K562 (cell line): ENCODE measurements around the gene ANKRD13B. TPM values are rescaled to one million over a fixed set of nuclear protein-coding genes. Genes with fewer than 3 reads are reported as not detected.

Experiments used
- ATAC-seq: fragments of 200-7000 bp; cut with Tn5 transposase; 3 replicates; pipeline ENCODE4 v1.9.1; 2020; ENCODE audit warnings: moderate library complexity
- BruUV-seq: library from RNA; stranded (reverse); fragments of 400-500 nt; replicated peaks from 2 replicates; lab custom pipeline; 2021; lab: Mats Ljungman, UMichigan
- CTCF ChIA-PET: fragments of 300-600 bp; formaldehyde crosslinking; extraction: SDS; loops from one replicate; lab custom pipeline; 2021; ENCODE audit warnings: low intra/inter-chr PET ratio; lab: Yijun Ruan, JAX
- POLR2A ChIA-PET: fragments of 300-600, 350-650 bp; sonication (Branson Sonifier 250); formaldehyde crosslinking; extraction: SDS; loops from one replicate; lab custom pipeline; 2021; ENCODE audit warnings: antibody characterized with exemption, inconsistent platforms; lab: Yijun Ruan, JAX
- DNase-seq, 4 experiments: peaks; one replicate each; pipeline versions ENCODE4 v3.0.0 to v3.0.0-alpha.2; 2011 to 2018; ENCODE audit warnings: low spot score in 3 of 4, mixed read lengths in 3 of 4; ENCODE audit errors: extremely low read depth in 1 of 4
- FAIRE-seq: peaks from 2 replicates; lab custom pipeline; 2011; peaks lifted over from hg19 to GRCh38; lab: Jason Lieb, UNC
- H2AFZ ChIP-seq: 2 replicates; pipeline ENCODE4 v1.6.0; 2011; ENCODE audit warnings: low read depth, low read length, control low read depth, inconsistent platforms
- H3K27ac ChIP-seq: fragments of 200-600 bp; 3 replicates; pipeline ENCODE4 v1.8.0; 2011; ENCODE audit warnings: low read depth, mild to moderate bottlenecking, control low read depth, inconsistent platforms, low read length, moderate library complexity, mixed read lengths; ENCODE audit errors: extremely low read depth
- H3K27me3 ChIP-seq, 2 experiments: fragments of 300-600 bp in 1 of 2; 2 replicates in 1 of 2; 3 replicates in 1 of 2; pipeline versions ENCODE4 v1.6.0 to v1.8.0; 2011; ENCODE audit warnings: inconsistent platforms in 2 of 2, low read length in 2 of 2, mild to moderate bottlenecking in 1 of 2, mixed read lengths in 1 of 2, moderate library complexity in 1 of 2; ENCODE audit not compliant: control insufficient read depth in 2 of 2, insufficient read depth in 2 of 2
- H3K36me3 ChIP-seq: fragments of 300-600 bp; 3 replicates; pipeline ENCODE4 v1.8.0; 2011; ENCODE audit warnings: mild to moderate bottlenecking, low read length, inconsistent platforms; ENCODE audit not compliant: control insufficient read depth, insufficient read depth
- H3K4me1 ChIP-seq, 2 experiments: fragments of 200-600 bp in 1 of 2; replicated peaks in 1 of 2; 2 replicates in 1 of 2; 3 replicates in 1 of 2; pipeline versions ENCODE4 v1.5.1 to v1.8.0; 2011; ENCODE audit warnings: inconsistent platforms in 2 of 2, low read length in 2 of 2, mild to moderate bottlenecking in 1 of 2, mixed read lengths in 1 of 2, moderate library complexity in 1 of 2; ENCODE audit not compliant: control insufficient read depth in 2 of 2, insufficient read depth in 2 of 2
- H3K4me2 ChIP-seq: 2 replicates; pipeline ENCODE4 v1.6.1; 2011; ENCODE audit warnings: low read length, control low read depth, inconsistent platforms, mixed read lengths; ENCODE audit not compliant: insufficient read depth
- H3K4me3 ChIP-seq: fragments of 200-600 bp; sonication (generic), shearing (Covaris generic); 2 replicates; pipeline ENCODE4 v1.5.1; 2016; ENCODE audit warnings: control low read depth, inconsistent platforms
- H3K79me2 ChIP-seq: fragments of 200-600 bp; 3 replicates; pipeline ENCODE4 v1.8.0; 2011; ENCODE audit warnings: low read length, inconsistent platforms; ENCODE audit not compliant: control insufficient read depth, insufficient read depth
- H3K9ac ChIP-seq, 2 experiments: 2 replicates each; pipeline versions ENCODE4 v1.6.0 to v1.6.1; 2011; ENCODE audit warnings: low read depth in 2 of 2, low read length in 2 of 2, control low read depth in 1 of 2, inconsistent platforms in 1 of 2, mild to moderate bottlenecking in 1 of 2, mixed read lengths in 1 of 2; ENCODE audit not compliant: insufficient read depth in 1 of 2
- H3K9me1 ChIP-seq: one replicate; pipeline ENCODE4 v1.6.0; 2011; ENCODE audit warnings: inconsistent platforms, mild to moderate bottlenecking, low read length, moderate library complexity; ENCODE audit not compliant: control insufficient read depth, insufficient read depth
- H3K9me3 ChIP-seq: replicated peaks from 2 replicates; pipeline ENCODE4 v1.5.1; 2011; ENCODE audit warnings: low read depth, low read length, inconsistent platforms; ENCODE audit not compliant: control insufficient read depth, insufficient read depth
- H4K20me1 ChIP-seq: replicated peaks from 2 replicates; pipeline ENCODE4 v1.6.1; 2011; ENCODE audit warnings: low read length, inconsistent platforms, mixed read lengths; ENCODE audit not compliant: control insufficient read depth, insufficient read depth
- CBX3 ChIP-seq, 2 experiments: IDR thresholded peaks; 1 replicate in 1 of 2; 2 replicates in 1 of 2; pipeline ENCODE4 v1.6.1; 2012; ENCODE audit warnings: inconsistent platforms in 2 of 2, low read length in 2 of 2, borderline replicate concordance in 1 of 2, control low read depth in 1 of 2
- CC2D1A ChIP-seq: fragments of 450-650 bp; IDR thresholded peaks from 2 replicates; pipeline ENCODE4 v1.6.1; 2017; ENCODE audit warnings: mild to moderate bottlenecking
- ESRRB ChIP-seq: fragments of 250-450 bp; sonication (Bioruptor Pico); IDR thresholded peaks from 2 replicates; pipeline ENCODE4 v1.5.0; 2020; ENCODE audit warnings: mild to moderate bottlenecking, moderate library complexity, borderline replicate concordance
- GABPB2 ChIP-seq: fragments of 250-450 bp; sonication (Bioruptor Pico); conservative IDR thresholded peaks from 2 replicates; pipeline ENCODE4 v1.5.1; 2021; ENCODE audit warnings: mild to moderate bottlenecking
- GTF2B ChIP-seq: IDR thresholded peaks from 2 replicates; pipeline ENCODE4 v1.6.1; 2011; ENCODE audit not compliant: insufficient read length; ENCODE audit errors: extremely low read depth
- JUNB ChIP-seq: fragments of 450-650 bp; formaldehyde crosslinking; conservative IDR thresholded peaks from 2 replicates; pipeline ENCODE4 v1.4.0; 2020; ENCODE audit warnings: mild to moderate bottlenecking
- NR3C1 ChIP-seq: sonication (generic); formaldehyde crosslinking; IDR thresholded peaks from 2 replicates; pipeline ENCODE4 v1.8.1; 2022; ENCODE audit warnings: missing genetic modification reagents
- TAF9B ChIP-seq: fragments of 450-650 bp; IDR thresholded peaks from 2 replicates; pipeline ENCODE4 v1.6.1; 2018; ENCODE audit warnings: mild to moderate bottlenecking; ENCODE audit not compliant: partially characterized antibody
- TEAD2 ChIP-seq: fragments of 450-650 bp; IDR thresholded peaks from 2 replicates; pipeline ENCODE4 v1.6.1; 2016; ENCODE audit warnings: missing genetic modification characterization, control low read depth, missing compliant biosample characterization
- U2AF2 ChIP-seq: fragments of 200-400 bp; formaldehyde crosslinking; optimal IDR thresholded peaks from 2 replicates; pipeline ENCODE3; 2017; ENCODE audit warnings: low read depth, mild to moderate bottlenecking, low read length
- ZNF449 ChIP-seq: fragments of 250-450 bp; sonication (Bioruptor Pico); IDR thresholded peaks from 2 replicates; pipeline ENCODE4 v1.8.0; 2022; ENCODE audit warnings: moderate library complexity, mild to moderate bottlenecking, inconsistent platforms
- WGBS: fragments of 100-300 bp; shearing (Covaris generic); methylation state at CpG from one replicate; pipeline ENCODE4 v1.1.6; 2016; ENCODE audit warnings: low coverage, mixed read lengths; ENCODE audit not compliant: insufficient coverage; ENCODE audit errors: missing lambda C conversion rate; 5-methylcytosine and 5-hydroxymethylcytosine counted together
- in situ Hi-C: fragments of 300-500 bp; cut with MboI; formaldehyde crosslinking; loops from 4 replicates; pipeline ENCODE4 v1.15.0; 2018; ENCODE audit warnings: inconsistent platforms, mixed read lengths
- intact Hi-C: fragments of 100-400 bp; cut with micrococcal nuclease; formaldehyde crosslinking; loops from 2 replicates; pipeline ENCODE4 v1.14.2; 2022
- polyA plus RNA-seq, 8 experiments: library from polyadenylated mRNA; depleted of rRNA in 4 of 8; stranded (reverse) in 5 of 8; unstranded in 3 of 8; fragments of >200 nt; fragmentation: Nextera tagmentation in 2 of 8; fragmentation: Illumina TruSeq in 1 of 8; extraction: Ambion mirVana in 2 of 8; extraction: Trizol in 1 of 8; gene quantifications; 2 replicates each; pipeline versions ENCODE4 v1.2.1 to v1.2.3, GENCODE V29; 2011 to 2014; ENCODE audit warnings: inconsistent platforms in 1 of 8, missing spikeins in 1 of 8
- total RNA-seq, 7 experiments: library from RNA; depleted of rRNA in 6 of 7; stranded (reverse); fragments of >200 nt in 6 of 7; fragmentation: Illumina TruSeq in 2 of 7; extraction: Trizol in 2 of 7; gene quantifications; 2 replicates each; pipeline versions ENCODE4 v1.2.1 to v1.2.3, GENCODE V29; 2011 to 2021; ENCODE audit warnings: low replicate concordance in 1 of 7

ANKRD13B gene
- total and polyA plus RNA-seq, 9 of the 15 experiments (the other 6 are each of a cell fraction or from before 2014, with no cell fraction given): 0.15 to 28.1 (median 4.6) TPM

DNA sequence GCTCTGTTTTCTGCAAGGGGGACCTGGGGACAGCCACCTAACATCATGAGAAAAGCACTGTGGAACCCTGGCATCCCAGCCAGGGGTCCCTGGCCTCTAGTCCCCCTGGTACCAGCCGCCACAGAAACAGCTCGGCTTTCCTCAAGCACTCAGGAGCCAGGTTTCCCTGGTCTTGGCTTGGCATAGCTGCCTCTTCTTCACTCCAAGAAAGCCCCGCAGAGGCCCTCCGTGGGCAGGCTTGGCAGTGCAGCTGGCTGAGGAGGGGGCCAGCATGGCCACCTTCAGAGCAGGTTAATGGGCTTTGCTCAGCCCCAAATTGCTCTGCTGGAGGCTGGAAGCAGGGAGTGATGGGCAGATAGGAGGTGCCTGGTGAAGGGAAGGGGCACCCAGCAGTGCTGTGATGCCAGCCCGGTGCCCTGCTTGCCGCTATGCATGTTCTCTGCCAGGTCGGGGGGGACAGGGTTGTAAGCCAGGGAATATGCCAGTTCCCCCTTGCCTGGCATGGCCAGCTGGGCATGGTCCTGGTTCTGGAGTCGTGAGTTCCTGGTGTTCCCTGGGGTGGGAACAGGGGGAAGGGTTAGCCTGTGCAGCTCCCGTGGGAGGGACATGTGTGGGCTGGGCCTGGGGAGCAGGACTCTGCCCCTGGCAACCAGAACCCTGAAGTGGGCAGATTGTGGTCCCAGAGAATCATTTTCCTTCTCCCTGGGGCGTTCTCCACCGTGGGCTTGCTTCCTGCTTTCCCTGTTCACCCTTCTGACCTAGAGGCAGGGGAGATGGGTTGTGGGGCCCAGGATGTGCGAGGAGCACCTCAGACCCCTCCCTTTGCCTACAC, 3.2 kb downstream of the ANKRD13B start:
- peaks cover 12% of the 10 kb centered on the region for H4K20me1 ChIP-seq
- intact Hi-C loops (no loop called here), in situ Hi-C loops (no loop called here)
- peak overlapping the region in 1 of 2 experiments; percentile 24; a peak in 2 of 4 replicates for H3K9ac ChIP-seq
- no peaks in the 10 kb centered on the region for H3K9me3 ChIP-seq
- no peak overlapping the region for H3K4me3 ChIP-seq
- no peak overlapping the region for H3K4me2 ChIP-seq
- ATAC-seq (no peak), DNase-seq (no peak), FAIRE-seq (no peak)
- no peaks in the 10 kb centered on the region for H3K27me3 ChIP-seq
- peaks cover 6% of the 10 kb centered on the region; the same call in 2 of the 3 replicates for H3K79me2 ChIP-seq
- H3K4me1 ChIP-seq: peaks cover 25 to 60% of the 10 kb centered on the region in 2 experiments
- CTCF ChIA-PET: no interaction called here
- H3K27ac ChIP-seq: no peak overlapping the region
- POLR2A ChIA-PET: interaction anchor here (1.6 kb wide), 1 partner anchor 16 kb away, joined by 3 read pairs; no protein-coding TSS in a partner anchor
- no peak overlapping the region for H2AFZ ChIP-seq
- TF ChIP-seq U2AF2: no peak
- TF ChIP-seq ZNF449 (CRISPR knock-in tag): no peak
- no peak for TF ChIP-seq JUNB
- TF ChIP-seq CBX3 (IDR thresholded peaks at IDR 0.05; ENCODE audit: borderline replicate concordance in 1 of 2, low read length in 2 of 2): no peak
- no peak for TF ChIP-seq ESRRB (CRISPR knock-in tag)
- no peak for TF ChIP-seq GABPB2 (CRISPR knock-in tag)
- no peak for TF ChIP-seq NR3C1 (CRISPR knock-in tag)
- no peak for TF ChIP-seq TEAD2
- no peak for TF ChIP-seq GTF2B
- no peak for TF ChIP-seq TAF9B
- no peak for TF ChIP-seq CC2D1A
- WGBS: 50% methylated on average over 10 of the region's 12 CpGs
- H3K9me1 ChIP-seq: peaks cover 4% of the 10 kb centered on the region
- BruUV-seq: no TSS peak
- H3K36me3 ChIP-seq: no peaks in the 10 kb centered on the region
